ENCODE data around the gene MPO.

GRCh38 chr17:58252141-58252540 lies 28.6 kb downstream of the MPO start:
- no peak for TF ChIP-seq CTCF (IDR thresholded peaks at IDR 0.05)
- TF ChIP-seq POLR2A (IDR thresholded peaks at IDR 0.05) = no peak
- no peak for TF ChIP-seq EP300 (IDR thresholded peaks at IDR 0.05)

All from ovary (tissue), 3 donors.